NB4 (cell line): ENCODE data around the gene TGFBR2.
"Not testable (repeated sequence)": the region's sequence is repeated elsewhere in the genome, so short reads cannot be mapped to it uniquely, and the experiment has no call there.

ENCODE experiments used
- DNase-seq: peaks from one replicate; pipeline ENCODE4 v3.0.0; 2010; ENCODE audit warnings: low read depth
- H3K4me3 ChIP-seq: one replicate; pipeline ENCODE4 v1.5.1; 2011; ENCODE audit warnings: mild to moderate bottlenecking, low read depth, low read length, moderate library complexity
- MYC ChIP-seq: IDR thresholded peaks from 2 replicates; pipeline ENCODE4 v1.6.1; 2011; ENCODE audit warnings: low read depth, low read length
- POLR2A ChIP-seq: IDR thresholded peaks from 2 replicates; pipeline ENCODE4 v1.6.1; 2011; ENCODE audit warnings: mild to moderate bottlenecking; ENCODE audit not compliant: insufficient read length; ENCODE audit errors: extremely low read depth
- TF ChIP-seq, protein P1 (sequence below): IDR thresholded peaks from 2 replicates; pipeline ENCODE4 v1.6.1; 2011; ENCODE audit warnings: low read depth, low read length
- TF ChIP-seq, protein P2 (sequence below): IDR thresholded peaks from one replicate; pipeline ENCODE4 v1.5.1; 2012; ENCODE audit warnings: low read depth, low read length

Gene TGFBR2

DNA sequence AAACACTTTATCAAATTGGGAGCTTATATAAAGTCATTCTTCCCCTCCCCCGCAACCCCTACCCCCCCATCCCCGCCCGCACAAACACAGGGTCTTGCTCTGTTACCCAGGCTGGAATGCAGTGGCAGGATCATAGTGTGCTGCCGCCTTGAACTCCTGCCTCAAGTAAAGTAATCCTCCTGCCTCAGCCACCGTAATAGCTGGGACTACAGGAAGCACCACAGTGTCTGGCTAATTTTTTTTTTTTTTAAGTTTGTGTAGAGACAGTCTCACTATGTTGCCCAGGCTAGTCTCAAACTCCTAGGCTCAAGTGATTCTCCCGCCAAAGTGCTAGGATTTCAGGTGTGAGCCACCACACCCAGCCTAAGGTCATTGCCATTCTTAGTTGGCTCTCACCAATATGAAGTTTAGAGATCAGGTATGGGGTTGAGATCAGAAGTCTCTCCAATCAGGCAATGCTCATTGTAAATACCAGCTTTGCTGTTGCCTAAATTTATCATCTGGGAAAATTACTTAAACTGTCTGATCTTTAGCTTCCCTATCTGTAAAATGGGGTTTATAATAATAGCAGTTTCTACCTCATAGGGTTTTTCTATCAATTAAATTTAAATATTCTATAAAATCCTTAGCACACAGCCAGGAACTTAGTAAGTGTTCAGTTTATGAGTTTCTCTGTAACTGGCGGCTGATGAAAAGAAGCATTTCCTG is 60.3 kb downstream of the TGFBR2 start:
- DNase-seq, result no peak
- TF ChIP-seq MYC (no peak), POLR2A (no peak)
- TF ChIP-seq, protein P1, sequence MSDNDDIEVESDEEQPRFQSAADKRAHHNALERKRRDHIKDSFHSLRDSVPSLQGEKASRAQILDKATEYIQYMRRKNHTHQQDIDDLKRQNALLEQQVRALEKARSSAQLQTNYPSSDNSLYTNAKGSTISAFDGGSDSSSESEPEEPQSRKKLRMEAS, result no peak
- TF ChIP-seq, protein P2, sequence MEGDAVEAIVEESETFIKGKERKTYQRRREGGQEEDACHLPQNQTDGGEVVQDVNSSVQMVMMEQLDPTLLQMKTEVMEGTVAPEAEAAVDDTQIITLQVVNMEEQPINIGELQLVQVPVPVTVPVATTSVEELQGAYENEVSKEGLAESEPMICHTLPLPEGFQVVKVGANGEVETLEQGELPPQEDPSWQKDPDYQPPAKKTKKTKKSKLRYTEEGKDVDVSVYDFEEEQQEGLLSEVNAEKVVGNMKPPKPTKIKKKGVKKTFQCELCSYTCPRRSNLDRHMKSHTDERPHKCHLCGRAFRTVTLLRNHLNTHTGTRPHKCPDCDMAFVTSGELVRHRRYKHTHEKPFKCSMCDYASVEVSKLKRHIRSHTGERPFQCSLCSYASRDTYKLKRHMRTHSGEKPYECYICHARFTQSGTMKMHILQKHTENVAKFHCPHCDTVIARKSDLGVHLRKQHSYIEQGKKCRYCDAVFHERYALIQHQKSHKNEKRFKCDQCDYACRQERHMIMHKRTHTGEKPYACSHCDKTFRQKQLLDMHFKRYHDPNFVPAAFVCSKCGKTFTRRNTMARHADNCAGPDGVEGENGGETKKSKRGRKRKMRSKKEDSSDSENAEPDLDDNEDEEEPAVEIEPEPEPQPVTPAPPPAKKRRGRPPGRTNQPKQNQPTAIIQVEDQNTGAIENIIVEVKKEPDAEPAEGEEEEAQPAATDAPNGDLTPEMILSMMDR, result no peak
- no peak overlapping the region for H3K4me3 ChIP-seq

DNA sequence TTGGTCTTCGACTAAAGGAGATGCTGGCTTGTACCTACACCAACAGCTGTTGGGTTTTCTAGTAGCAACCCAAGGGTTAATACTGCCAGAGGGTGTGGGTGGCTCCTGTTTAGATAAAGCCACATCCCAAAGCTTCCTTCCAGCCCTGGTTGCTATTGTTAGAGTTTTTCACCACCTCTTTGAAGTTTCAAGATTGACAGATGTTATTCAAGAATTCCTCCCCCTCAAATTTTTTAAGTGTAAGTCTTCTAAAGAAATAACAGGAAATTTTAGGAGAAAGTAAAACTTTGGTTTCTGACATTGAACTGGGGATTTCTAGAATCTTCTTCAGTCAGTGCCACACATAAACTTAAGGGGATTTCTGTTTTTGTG is 60.9 kb downstream of the TGFBR2 start:
- peak; percentile 30 for DNase-seq
- TF ChIP-seq MYC (no peak), POLR2A (no peak)
- TF ChIP-seq, protein P1, result no peak
- TF ChIP-seq, protein P2, result no peak
- H3K4me3 ChIP-seq, result no peak overlapping the region

DNA sequence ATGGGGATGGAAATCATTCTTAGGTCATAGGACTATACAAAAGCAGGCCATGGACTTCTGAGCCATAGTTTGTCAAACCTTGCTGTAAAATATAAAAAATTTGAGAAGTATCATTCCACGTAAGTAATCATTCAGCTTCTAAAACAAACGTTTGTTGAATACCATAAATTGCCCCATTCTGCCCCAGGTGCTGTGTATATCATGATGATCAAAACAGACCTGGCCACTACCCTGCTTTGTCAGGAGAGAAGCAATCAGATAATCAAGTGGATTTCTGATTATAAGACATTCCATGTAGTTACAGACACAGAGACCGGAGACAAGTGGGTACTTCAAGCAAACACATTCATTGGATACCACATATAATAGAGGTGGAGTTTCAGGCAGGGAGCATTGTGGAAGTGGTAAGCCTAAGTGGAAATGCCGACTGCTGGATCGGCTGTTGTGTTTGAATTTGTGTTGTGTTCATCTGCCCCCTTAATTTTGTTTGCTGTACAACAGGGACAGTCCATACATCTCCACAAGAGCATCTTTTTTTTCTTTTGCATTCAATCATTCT is 61.7 kb downstream of the TGFBR2 start:
- DNase-seq, result no peak
- no peak overlapping the region for H3K4me3 ChIP-seq
- TF ChIP-seq, protein P1, result no peak
- TF ChIP-seq POLR2A, result no peak
- TF ChIP-seq, protein P2, result no peak

DNA sequence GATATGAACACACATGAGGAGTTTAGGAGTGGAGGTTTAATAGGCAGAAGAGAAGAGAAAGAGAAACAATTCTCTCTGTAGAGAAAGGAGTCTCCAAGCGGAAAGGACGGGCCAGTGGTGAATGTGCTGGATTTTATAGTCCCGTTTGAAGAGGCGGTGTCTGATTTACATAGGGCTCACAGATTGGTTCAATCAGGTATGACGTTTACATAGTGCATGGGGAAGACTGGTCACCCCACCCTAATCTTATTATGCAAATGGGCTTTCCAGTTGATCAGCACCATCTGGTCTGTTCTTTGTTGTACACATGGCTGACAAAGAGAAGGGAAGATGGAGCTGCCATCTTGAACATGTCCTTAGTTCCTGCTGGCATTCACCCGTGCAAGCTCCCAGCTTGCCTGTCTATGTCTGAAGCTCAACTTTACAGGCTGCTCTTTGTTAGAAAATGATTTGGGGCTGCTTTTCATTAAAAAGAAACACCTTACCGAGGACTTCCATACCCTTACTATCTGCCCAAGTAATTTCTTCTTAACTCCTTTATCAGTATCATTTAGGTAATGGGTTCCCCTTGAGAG is 63.0 kb downstream of the TGFBR2 start:
- DNase-seq, H3K4me3 ChIP-seq: not testable (repeated sequence)

DNA sequence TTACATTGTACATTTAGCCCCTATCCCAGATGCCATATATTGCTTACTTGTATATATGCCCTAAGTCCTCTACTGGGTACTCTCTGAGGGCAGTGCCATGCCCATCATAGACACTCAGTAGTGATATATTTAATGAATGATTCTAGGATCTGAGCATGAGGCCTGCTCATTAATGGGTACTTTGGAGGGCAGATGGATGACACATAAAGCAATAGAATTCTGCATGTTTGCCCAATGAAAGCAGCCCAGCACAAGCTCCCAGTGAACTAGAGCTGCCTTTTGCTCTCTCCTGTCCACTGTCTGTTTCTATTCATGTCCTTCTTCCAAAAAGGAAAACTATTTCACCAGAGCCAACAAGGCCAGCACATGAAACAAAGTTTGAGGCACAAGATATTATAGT is 63.9 kb downstream of the TGFBR2 start:
- TF ChIP-seq MYC (no peak), POLR2A (no peak)
- TF ChIP-seq, protein P2, result no peak
- TF ChIP-seq, protein P1, result no peak
- no peak overlapping the region for H3K4me3 ChIP-seq
- DNase-seq, result no peak

DNA sequence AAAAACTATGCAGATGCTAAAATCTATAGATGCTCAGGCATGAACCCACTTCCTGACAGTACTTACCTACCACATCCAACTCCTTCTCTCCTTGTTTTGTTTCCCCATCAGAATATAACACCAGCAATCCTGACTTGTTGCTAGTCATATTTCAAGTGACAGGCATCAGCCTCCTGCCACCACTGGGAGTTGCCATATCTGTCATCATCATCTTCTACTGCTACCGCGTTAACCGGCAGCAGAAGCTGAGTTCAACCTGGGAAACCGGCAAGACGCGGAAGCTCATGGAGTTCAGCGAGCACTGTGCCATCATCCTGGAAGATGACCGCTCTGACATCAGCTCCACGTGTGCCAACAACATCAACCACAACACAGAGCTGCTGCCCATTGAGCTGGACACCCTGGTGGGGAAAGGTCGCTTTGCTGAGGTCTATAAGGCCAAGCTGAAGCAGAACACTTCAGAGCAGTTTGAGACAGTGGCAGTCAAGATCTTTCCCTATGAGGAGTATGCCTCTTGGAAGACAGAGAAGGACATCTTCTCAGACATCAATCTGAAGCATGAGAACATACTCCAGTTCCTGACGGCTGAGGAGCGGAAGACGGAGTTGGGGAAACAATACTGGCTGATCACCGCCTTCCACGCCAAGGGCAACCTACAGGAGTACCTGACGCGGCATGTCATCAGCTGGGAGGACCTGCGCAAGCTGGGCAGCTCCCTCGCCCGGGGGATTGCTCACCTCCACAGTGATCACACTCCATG is 65.3 kb downstream of the TGFBR2 start:
- DNase-seq, result no peak
- H3K4me3 ChIP-seq, result no peak overlapping the region

More for the DNA sequence above, 65.3 kb downstream of the TGFBR2 start:
- TF ChIP-seq POLR2A (no peak), MYC (no peak)
- TF ChIP-seq, protein P1, result no peak
- TF ChIP-seq, protein P2, result no peak
